SK-N-SH (cell line): ENCODE measurements around the gene CYFIP2. TPM values are rescaled to one million over a fixed set of nuclear protein-coding genes. Genes with fewer than 3 reads are reported as not detected.

Source experiments
- CTCF ChIA-PET: fragments of 300-600, 350-600 bp; formaldehyde crosslinking; extraction: SDS; loops from one replicate; lab custom pipeline; 2021; lab: Yijun Ruan, JAX
- POLR2A ChIA-PET: fragments of 350-600 bp; sonication (Branson Sonifier 250); formaldehyde crosslinking; extraction: SDS; loops from one replicate; lab custom pipeline; 2020; ENCODE audit warnings: antibody characterized with exemption, inconsistent platforms; lab: Yijun Ruan, JAX
- DNase-seq: peaks from one replicate; pipeline ENCODE4 v3.0.0; 2012
- H2AFZ ChIP-seq: fragments of 200-600 bp; sonication (generic); 2 replicates; pipeline ENCODE4 v1.8.1; 2016; ENCODE audit warnings: antibody characterized with exemption, mild to moderate bottlenecking, low read depth
- H3F3A ChIP-seq: fragments of 200-600 bp; sonication (generic); replicated peaks from 2 replicates; pipeline ENCODE3; 2016; ENCODE audit warnings: antibody characterized with exemption, mild to moderate bottlenecking; ENCODE audit not compliant: insufficient read depth
- H3K27ac ChIP-seq, 2 experiments: fragments of 200-500 bp in 1 of 2; fragments of 200-600 bp in 1 of 2; sonication (Bioruptor generic) in 1 of 2; sonication (generic), shearing (Covaris generic) in 1 of 2; 2 replicates each; pipeline versions ENCODE4 v1.5.1 to v1.6.1; 2014 to 2016; ENCODE audit warnings: low read depth in 2 of 2, inconsistent platforms in 1 of 2, low read length in 1 of 2, mild to moderate bottlenecking in 1 of 2, mixed read lengths in 1 of 2
- H3K27me3 ChIP-seq: fragments of 200-600 bp; sonication (generic), shearing (Covaris generic); 2 replicates; pipeline ENCODE4 v1.6.1; 2016; ENCODE audit warnings: mixed run types; ENCODE audit not compliant: insufficient read depth
- H3K36me3 ChIP-seq, 2 experiments: fragments of 200-500 bp in 1 of 2; fragments of 200-600 bp in 1 of 2; sonication (Bioruptor generic) in 1 of 2; sonication (generic) in 1 of 2; replicated peaks in 1 of 2; 2 replicates each; pipeline versions ENCODE3 to v1.5.1; 2014 to 2016; ENCODE audit warnings: low read length in 1 of 2, mild to moderate bottlenecking in 1 of 2; ENCODE audit not compliant: insufficient read depth in 2 of 2, control insufficient read depth in 1 of 2
- H3K4me1 ChIP-seq, 2 experiments: fragments of 200-500 bp in 1 of 2; fragments of 200-600 bp in 1 of 2; sonication (Bioruptor generic) in 1 of 2; sonication (generic), shearing (Covaris generic) in 1 of 2; 2 replicates each; pipeline versions ENCODE4 v1.5.1 to v1.6.1; 2014 to 2016; ENCODE audit warnings: low read depth in 1 of 2, low read length in 1 of 2, mixed run types in 1 of 2; ENCODE audit not compliant: insufficient read depth in 2 of 2, control insufficient read depth in 1 of 2
- H3K4me2 ChIP-seq: fragments of 200-600 bp; sonication (generic), shearing (Covaris generic); 2 replicates; pipeline ENCODE4 v1.6.1; 2017; ENCODE audit warnings: mixed run types
- H3K4me3 ChIP-seq, 2 experiments: fragments of 200-500 bp in 1 of 2; fragments of 200-600 bp in 1 of 2; sonication (Bioruptor generic) in 1 of 2; sonication (generic), shearing (Covaris generic) in 1 of 2; 2 replicates each; pipeline versions ENCODE4 v1.5.1 to v1.8.1; 2014 to 2016; ENCODE audit warnings: low read depth in 2 of 2, inconsistent platforms in 1 of 2, low read length in 1 of 2, mild to moderate bottlenecking in 1 of 2, mixed read lengths in 1 of 2, moderate library complexity in 1 of 2
- H3K79me2 ChIP-seq: fragments of 200-600 bp; sonication (generic); 2 replicates; pipeline ENCODE4 v1.8.1; 2017; ENCODE audit warnings: mild to moderate bottlenecking; ENCODE audit not compliant: insufficient read depth
- H3K9ac ChIP-seq: fragments of 200-600 bp; sonication (generic); 2 replicates; pipeline ENCODE4 v1.6.1; 2017; ENCODE audit warnings: mixed run types
- H3K9me2 ChIP-seq: fragments of 200-600 bp; sonication (generic); 2 replicates; pipeline ENCODE4 v1.6.1; 2017; ENCODE audit warnings: mixed run types
- H3K9me3 ChIP-seq: fragments of 200-600 bp; sonication (generic); 2 replicates; pipeline ENCODE4 v1.6.1; 2017; ENCODE audit warnings: mixed run types, mild to moderate bottlenecking, moderate library complexity
- H4K20me1 ChIP-seq: fragments of 200-600 bp; sonication (generic); 2 replicates; pipeline ENCODE4 v1.6.1; 2017; ENCODE audit warnings: mild to moderate bottlenecking, mixed run types; ENCODE audit not compliant: insufficient read depth
- CHD2 ChIP-seq: fragments of 150-350 bp; IDR thresholded peaks from 2 replicates; pipeline ENCODE4 v1.6.1; 2018; ENCODE audit warnings: low read length; ENCODE audit not compliant: partially characterized antibody
- EP300 ChIP-seq, 2 experiments: IDR thresholded peaks; 2 replicates each; pipeline versions ENCODE4 v1.4.0 to v1.6.1; 2012; ENCODE audit warnings: borderline replicate concordance in 1 of 2, low read depth in 1 of 2, low read length in 1 of 2
- FOSL2 ChIP-seq: IDR thresholded peaks from 2 replicates; pipeline ENCODE4 v1.4.0; 2012; ENCODE audit warnings: low read depth, mild to moderate bottlenecking, moderate library complexity, borderline replicate concordance
- FOXM1 ChIP-seq: IDR thresholded peaks from 2 replicates; pipeline ENCODE4 v1.4.0; 2012; ENCODE audit warnings: low read depth, mild to moderate bottlenecking
- MAX ChIP-seq: IDR thresholded peaks from 2 replicates; pipeline ENCODE4 v1.4.0; 2012; ENCODE audit warnings: low read depth
- MEF2A ChIP-seq: IDR thresholded peaks from 2 replicates; pipeline ENCODE4 v1.4.0; 2012; ENCODE audit warnings: low read depth, borderline replicate concordance
- MXI1 ChIP-seq: IDR thresholded peaks from 2 replicates; pipeline ENCODE4 v1.6.1; 2012; ENCODE audit warnings: mild to moderate bottlenecking, low read depth, low read length, improper control_type of control experiment
- NFIC ChIP-seq: IDR thresholded peaks from 2 replicates; pipeline ENCODE4 v1.4.0; 2012; ENCODE audit warnings: borderline replicate concordance
- NRF1 ChIP-seq: IDR thresholded peaks from 2 replicates; pipeline ENCODE4 v1.6.1; 2012; ENCODE audit warnings: low read depth, mild to moderate bottlenecking, low read length
- RAD21 ChIP-seq: IDR thresholded peaks from 2 replicates; pipeline ENCODE4 v1.6.1; 2012; ENCODE audit warnings: mild to moderate bottlenecking, low read length
- RCOR1 ChIP-seq: fragments of 150-350 bp; IDR thresholded peaks from 2 replicates; pipeline ENCODE4 v1.6.1; 2017; ENCODE audit warnings: antibody characterized with exemption, low read length
- RFX5 ChIP-seq: IDR thresholded peaks from 2 replicates; pipeline ENCODE4 v1.6.1; 2012; ENCODE audit warnings: mild to moderate bottlenecking, improper control_type of control experiment, low read length
- SIN3A ChIP-seq: IDR thresholded peaks from 2 replicates; pipeline ENCODE4 v1.6.1; 2012; ENCODE audit warnings: low read depth, mild to moderate bottlenecking, low read length, moderate library complexity, borderline replicate concordance
- TCF12 ChIP-seq: IDR thresholded peaks from 2 replicates; pipeline ENCODE4 v1.4.0; 2012
- WGBS: methylation state at CpG from one replicate; pipeline ENCODE4 v1.1.6; 2017; ENCODE audit warnings: low lambda C conversion rate; 5-methylcytosine and 5-hydroxymethylcytosine counted together
- polyA plus RNA-seq, 3 experiments: library from polyadenylated mRNA; depleted of rRNA; stranded (reverse); fragments of >200 nt; gene quantifications; 2 replicates each; pipeline ENCODE4 v1.2.3, GENCODE V29; 2012
- TF ChIP-seq, protein P1 (sequence below): fragments of 200-600 bp; sonication (generic); IDR thresholded peaks from 2 replicates; pipeline ENCODE4 v1.6.1; 2017; ENCODE audit warnings: antibody characterized with exemption, mild to moderate bottlenecking, moderate library complexity
- TF ChIP-seq, protein P2 (sequence below): IDR thresholded peaks from 2 replicates; pipeline ENCODE4; 2012

The CYFIP2 gene
- polyA plus RNA-seq, 1 of the 3 experiments (the other 2 are of a cell fraction), result 20.1 TPM

DNA sequence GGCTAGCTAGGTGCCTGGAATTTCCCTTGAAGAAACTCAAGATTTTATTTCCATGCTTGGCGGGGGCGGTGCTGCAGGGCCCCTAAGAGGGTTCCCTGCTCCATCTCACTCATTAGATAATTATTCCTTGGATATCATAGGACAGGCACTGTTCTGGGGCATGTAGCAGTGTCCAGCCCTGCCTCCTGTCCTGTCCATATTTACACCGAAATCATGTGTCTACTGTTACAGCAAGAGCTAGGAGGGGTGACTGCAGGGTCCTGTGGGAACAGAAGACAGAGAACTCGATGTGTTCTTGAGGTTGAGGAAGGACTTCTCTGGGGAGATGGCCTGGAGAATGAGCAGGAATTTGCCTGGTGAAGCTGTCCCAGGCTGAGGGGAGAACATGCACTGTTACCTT lies 96.6 kb downstream of the CYFIP2 start:
- Histone ChIP-seq H3K9me2 (no peaks in the 10 kb centered on the region), H3K4me3 (no peak overlapping the region), H4K20me1 (no peaks in the 10 kb centered on the region), H2AFZ (no peak overlapping the region), H3K36me3 (peaks cover 6 to 23% of the 10 kb centered on the region in 2 experiments), H3K4me2 (no peak overlapping the region), H3K27me3 (no peaks in the 10 kb centered on the region), H3K9ac (no peak overlapping the region), H3F3A (no peaks in the 10 kb centered on the region), H3K9me3 (no peaks in the 10 kb centered on the region), H3K79me2 (no peaks in the 10 kb centered on the region), H3K4me1 (peaks cover 4 to 51% of the 10 kb centered on the region in 2 experiments; a peak in 3 of 4 replicates), H3K27ac (no peak overlapping the region)
- ChIA-PET POLR2A (no interaction called here), CTCF (interaction anchor here (1.6 to 1.7 kb wide), 3 partner anchors 9 to 34 kb away, joined by 3 to 5 read pairs (median 5); no protein-coding TSS in a partner anchor)
- no peak for DNase-seq
- TF ChIP-seq FOXM1, result no peak
- TF ChIP-seq MXI1, result no peak
- TF ChIP-seq MEF2A, result no peak
- TF ChIP-seq, protein P1, sequence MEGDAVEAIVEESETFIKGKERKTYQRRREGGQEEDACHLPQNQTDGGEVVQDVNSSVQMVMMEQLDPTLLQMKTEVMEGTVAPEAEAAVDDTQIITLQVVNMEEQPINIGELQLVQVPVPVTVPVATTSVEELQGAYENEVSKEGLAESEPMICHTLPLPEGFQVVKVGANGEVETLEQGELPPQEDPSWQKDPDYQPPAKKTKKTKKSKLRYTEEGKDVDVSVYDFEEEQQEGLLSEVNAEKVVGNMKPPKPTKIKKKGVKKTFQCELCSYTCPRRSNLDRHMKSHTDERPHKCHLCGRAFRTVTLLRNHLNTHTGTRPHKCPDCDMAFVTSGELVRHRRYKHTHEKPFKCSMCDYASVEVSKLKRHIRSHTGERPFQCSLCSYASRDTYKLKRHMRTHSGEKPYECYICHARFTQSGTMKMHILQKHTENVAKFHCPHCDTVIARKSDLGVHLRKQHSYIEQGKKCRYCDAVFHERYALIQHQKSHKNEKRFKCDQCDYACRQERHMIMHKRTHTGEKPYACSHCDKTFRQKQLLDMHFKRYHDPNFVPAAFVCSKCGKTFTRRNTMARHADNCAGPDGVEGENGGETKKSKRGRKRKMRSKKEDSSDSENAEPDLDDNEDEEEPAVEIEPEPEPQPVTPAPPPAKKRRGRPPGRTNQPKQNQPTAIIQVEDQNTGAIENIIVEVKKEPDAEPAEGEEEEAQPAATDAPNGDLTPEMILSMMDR, result no peak
- no peak for TF ChIP-seq CHD2
- 89% methylated on average over 4 of the region's 4 CpGs for WGBS

- Histone ChIP-seq H3K79me2 (no peaks in the 10 kb centered on the region), H3K9me2 (no peaks in the 10 kb centered on the region), H3F3A (no peaks in the 10 kb centered on the region), H3K9ac (no peak overlapping the region), H3K27ac (no peak overlapping the region), H3K4me2 (no peak overlapping the region), H2AFZ (no peak overlapping the region), H3K36me3 (peaks cover 6 to 23% of the 10 kb centered on the region in 2 experiments), H3K27me3 (no peaks in the 10 kb centered on the region), H3K9me3 (no peaks in the 10 kb centered on the region), H4K20me1 (no peaks in the 10 kb centered on the region), H3K4me1 (peaks cover 4 to 51% of the 10 kb centered on the region in 2 experiments; a peak in 3 of 4 replicates), H3K4me3 (no peak overlapping the region)
- ChIA-PET CTCF (interaction anchor here (1.6 to 1.7 kb wide), 3 partner anchors 8 to 35 kb away, joined by 3 to 5 read pairs (median 5); no protein-coding TSS in a partner anchor), POLR2A (no interaction called here)
- TF ChIP-seq NRF1 (no peak), SIN3A (no peak), RFX5 (no peak), TCF12 (no peak), MEF2A (no peak), MAX (no peak), NFIC (no peak), RCOR1 (no peak), EP300 (IDR thresholded peaks at IDR 0.05; ENCODE audit: borderline replicate concordance in 1 of 2, low read depth in 1 of 2, low read length in 1 of 2) (no peak), FOSL2 (no peak), RAD21 (no peak)
- TF ChIP-seq, protein P2, sequence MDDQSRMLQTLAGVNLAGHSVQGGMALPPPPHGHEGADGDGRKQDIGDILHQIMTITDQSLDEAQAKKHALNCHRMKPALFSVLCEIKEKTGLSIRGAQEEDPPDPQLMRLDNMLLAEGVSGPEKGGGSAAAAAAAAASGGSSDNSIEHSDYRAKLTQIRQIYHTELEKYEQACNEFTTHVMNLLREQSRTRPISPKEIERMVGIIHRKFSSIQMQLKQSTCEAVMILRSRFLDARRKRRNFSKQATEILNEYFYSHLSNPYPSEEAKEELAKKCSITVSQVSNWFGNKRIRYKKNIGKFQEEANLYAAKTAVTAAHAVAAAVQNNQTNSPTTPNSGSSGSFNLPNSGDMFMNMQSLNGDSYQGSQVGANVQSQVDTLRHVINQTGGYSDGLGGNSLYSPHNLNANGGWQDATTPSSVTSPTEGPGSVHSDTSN, result no peak
- DNase-seq, result no peak
- 92% methylated on average over 7 of the region's 7 CpGs for WGBS
Observed at GRCh38 chr5:157362982-157363381, 97.1 kb downstream of the CYFIP2 start.
